GM21786 (cell line): ENCODE measurements around the gene STRN3.

Source experiments
- ATAC-seq: cut with Tn5 transposase; IDR thresholded peaks from one replicate; pipeline ENCODE4 v1.9.1; 2021; ENCODE audit not compliant: unreplicated experiment

STRN3 gene

DNA sequence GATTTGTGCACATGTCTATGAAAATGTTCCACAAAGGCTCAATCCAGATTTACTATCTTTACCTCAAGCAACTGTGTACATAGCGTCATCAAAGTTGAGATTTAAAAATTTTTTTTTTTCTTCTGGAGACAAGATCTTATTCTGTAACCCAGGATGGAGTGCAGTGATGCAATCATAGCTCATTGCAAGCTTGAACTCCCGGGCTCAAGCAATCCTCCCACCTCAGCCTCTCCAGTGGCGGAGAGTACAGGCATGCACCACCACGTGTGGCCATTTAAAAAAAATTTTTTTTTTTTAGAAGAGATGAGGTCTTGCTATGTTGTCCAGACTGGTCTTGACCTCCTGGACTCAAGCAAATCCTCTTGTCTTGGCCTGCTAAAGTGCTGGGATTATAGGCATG lies 149.5 kb downstream of the STRN3 start:
- ATAC-seq = no peak

DNA sequence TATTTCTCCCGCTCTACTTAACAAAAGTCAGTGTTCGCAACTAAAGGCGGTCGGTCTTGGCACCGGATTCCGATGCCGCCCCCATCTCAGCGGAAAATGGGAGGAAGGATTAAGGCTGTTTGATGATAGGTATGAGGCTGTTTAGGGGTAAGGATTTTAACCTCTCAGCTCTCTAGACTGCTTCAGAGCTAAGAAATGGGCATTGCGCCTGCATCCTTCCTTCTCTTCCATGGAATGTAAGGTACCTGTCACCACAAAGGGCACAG lies 150.5 kb downstream of the STRN3 start:
- ATAC-seq = no peak

DNA sequence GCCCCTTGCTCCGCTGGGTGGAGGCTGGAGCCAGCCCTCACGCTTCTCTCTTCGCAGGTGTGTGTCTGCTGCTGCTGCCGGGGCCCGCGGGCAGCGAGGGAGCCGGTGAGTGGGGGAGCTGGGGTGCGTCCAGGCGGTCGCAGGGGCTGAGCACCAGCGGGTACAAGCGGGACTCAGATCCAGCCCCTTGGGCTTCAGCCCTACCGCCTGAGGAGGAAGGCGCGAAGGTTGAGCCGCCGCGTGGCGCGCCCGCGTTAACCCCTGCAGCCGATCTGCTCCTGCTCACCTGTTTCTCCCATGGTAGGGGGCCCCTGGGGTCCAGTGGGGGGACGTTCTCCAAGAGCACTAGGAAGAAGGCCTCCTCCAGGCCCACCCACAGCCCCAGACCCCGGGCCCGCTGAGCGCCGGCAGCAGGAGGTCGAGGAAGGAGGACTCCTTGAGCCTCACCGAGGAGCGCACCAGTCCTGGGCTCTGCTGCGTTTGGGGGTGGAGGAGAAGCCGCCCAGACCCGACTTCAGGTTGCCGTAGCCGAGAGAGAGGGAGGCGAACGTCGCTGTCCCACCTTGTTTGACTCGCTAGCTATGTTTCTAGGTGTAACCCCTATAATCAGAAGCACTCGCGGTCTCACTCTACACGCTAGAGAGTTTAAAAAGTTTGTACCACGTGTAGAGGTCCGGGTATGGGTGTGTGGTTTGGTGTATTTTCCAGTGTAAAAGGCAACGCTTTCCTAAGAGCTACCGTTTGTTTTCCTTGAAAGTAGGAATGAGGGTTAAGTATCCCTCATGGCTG lies 151.0 kb downstream of the STRN3 start:
- ATAC-seq = peak; percentile 26

DNA sequence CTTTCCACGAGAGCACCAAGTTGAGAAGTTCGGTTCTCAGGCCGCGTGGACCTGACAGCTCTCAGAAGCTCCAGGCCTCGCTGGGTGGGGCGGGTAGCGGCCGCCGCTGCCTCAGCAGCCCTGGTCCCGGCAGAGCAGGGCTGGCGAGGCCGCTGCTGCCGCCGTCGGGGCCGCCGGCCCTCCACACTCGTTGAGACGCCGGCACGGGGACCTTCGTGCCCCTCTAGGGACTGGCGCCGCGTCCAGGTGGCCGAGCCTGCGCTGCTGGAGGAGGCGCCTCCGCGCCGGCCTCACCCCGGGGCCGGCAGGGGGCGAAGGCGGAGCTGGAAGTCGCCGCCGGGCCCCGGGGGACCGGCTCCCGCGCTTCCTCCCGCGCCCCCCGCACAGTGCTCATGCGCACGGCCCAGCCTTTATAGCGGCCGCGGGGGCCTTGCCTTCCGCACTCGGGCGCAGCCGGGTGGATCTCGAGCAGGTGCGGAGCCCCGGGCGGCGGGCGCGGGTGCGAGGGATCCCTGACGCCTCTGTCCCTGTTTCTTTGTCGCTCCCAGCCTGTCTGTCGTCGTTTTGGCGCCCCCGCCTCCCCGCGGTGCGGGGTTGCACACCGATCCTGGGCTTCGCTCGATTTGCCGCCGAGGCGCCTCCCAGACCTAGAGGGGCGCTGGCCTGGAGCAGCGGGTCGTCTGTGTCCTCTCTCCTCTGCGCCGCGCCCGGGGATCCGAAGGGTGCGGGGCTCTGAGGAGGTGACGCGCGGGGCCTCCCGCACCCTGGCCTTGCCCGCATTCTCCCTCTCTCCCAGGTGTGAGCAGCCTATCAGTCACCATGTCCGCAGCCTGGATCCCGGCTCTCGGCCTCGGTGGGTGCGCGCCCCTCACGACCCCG lies 151.8 kb downstream of the STRN3 start, which contains the start of gene COCH:
TSS of gene COCH (plus strand) at position 440 of the 879 bp plus-strand sequence. CDS start at position 820, 380 bp downstream.
- ATAC-seq = peak; percentile 65

DNA sequence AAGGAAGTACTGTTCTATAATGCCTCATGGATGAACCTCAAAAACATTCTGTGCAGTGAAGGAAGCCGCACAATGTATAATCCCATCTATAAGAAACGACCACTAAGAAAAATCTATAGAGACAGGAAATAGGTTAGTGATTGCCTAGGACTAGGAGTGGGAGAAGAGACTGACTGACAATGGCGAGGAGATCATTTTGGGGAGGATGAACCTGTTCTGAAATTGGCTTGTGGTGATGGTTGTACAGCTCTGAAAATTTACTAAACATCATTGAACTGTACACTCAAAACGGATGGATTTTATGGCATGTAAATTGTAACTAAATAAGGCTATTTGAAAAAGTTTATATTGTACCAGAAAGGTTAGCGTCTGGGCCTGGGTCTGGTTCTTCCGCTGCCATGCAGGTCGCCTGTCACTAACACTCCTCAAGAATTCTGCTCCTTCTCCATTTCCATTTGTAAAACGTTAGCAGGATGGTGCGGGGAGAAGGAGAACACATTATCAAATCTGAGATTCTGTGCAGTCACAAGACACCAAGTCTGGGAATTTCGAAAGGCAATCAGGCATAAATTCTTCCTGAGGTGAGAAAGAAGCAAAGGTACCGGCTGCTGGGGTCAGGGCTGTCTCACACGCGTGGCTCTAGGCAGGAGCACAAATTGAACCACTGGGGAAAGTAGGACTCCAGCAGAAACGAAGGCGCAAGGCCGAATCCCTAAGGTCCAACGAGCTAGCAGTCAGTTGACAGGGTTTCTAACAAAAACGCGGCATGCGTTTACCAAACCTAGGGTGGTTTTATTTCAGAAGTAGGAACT lies 152.7 kb downstream of the STRN3 start:
- no peak for ATAC-seq

DNA sequence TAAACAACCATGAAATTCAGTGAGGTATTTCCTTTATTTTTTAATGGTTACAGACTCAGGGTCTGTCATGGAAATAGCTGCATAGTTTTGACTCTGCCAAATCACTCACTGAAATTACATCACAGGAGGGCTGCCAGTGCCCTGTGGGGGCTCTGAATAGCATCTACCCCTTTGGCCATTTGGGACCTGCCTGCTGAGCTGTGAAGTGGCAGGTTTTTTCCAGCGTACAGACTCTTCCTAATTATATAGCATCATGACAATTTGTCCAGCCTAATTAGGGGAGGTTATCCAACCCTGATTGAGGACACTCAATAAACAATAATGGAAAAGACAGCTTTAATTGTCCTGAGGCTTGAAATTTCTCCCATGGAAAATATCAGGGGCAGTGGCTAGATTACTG lies 153.6 kb downstream of the STRN3 start:
- ATAC-seq = no peak

DNA sequence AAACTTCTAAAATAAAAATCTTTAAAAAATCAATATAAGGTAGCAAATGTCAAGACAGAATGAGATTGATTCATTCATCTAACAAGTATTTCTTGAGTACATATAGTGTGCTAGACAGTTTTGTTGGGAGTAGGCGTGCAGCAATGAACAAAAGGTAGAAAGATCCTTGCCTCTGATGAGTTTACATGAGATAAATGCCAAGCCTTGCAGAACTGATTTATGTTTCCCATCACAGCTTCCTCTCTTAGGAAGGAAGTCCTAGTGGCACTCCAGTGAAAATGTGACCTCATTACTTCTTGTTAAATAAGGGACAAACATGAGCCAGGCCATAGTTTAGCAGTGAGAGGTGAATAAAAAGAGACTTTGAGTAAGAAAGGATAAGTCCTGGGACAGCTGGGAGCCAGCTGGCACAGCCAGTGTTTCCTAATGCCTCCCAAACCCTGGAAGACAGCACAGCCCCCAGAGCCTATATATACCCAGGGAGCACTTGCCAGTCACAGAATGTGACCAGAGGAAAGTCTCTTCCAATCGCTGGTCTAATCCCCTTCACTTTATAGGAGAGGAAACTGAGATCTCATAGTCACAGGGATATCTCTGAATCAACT lies 156.5 kb downstream of the STRN3 start:
- no peak for ATAC-seq

DNA sequence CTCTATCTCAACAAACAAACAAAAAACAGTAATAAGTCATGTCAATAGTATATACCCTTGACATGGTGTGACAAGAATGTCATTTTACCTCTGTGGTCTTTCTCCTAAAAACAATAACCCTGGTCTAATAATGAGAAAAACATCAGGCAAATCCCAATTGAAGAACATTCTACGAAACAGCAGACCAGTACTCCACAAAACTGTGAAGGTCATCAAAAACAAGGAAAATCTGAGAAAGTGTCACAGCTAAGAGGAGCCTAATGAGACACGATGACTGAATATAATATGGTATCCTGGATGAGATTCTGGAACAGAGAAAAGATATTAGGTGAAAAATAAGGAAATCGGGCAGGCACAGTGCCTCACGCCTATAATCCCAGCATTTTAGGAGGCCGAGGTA lies 157.4 kb downstream of the STRN3 start:
- no peak for ATAC-seq

DNA sequence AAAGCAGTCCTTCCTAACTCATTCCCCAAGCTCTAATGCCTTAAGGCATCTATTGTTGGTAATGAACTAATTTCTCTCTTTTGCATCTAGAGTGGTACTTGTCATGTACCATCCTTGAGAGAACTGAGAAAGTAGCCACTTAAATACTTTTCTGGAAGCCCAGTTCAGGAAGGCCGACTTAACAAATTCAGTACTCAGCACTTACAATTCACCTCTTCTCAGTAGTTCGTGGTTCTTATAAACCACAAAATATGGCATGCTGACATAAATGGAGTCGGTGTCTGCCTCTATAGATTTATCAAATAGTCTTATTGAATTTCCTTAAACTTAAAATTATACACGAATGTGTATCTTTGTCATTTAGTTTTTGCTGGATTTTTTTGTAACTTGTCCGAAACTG lies 161.2 kb downstream of the STRN3 start:
- ATAC-seq = no peak

DNA sequence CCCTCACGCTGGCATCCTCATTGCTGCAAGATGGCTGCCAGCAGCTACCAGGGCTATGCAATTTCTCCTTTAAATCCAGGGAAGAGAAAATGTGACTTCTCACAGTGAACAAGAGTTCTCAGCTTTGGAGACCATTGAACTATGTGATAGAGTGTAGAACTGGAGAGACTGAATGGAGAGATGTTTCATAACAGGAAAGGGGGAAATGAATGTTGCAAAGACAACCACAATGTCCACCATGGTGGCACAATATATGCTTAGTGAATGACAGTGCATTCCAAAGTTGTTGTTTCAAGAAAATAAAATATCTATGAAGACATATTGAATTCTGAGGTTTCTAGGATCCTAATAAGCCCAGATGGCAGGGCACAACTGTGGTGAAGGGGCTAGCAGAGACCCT lies 165.0 kb downstream of the STRN3 start:
- no peak for ATAC-seq

DNA sequence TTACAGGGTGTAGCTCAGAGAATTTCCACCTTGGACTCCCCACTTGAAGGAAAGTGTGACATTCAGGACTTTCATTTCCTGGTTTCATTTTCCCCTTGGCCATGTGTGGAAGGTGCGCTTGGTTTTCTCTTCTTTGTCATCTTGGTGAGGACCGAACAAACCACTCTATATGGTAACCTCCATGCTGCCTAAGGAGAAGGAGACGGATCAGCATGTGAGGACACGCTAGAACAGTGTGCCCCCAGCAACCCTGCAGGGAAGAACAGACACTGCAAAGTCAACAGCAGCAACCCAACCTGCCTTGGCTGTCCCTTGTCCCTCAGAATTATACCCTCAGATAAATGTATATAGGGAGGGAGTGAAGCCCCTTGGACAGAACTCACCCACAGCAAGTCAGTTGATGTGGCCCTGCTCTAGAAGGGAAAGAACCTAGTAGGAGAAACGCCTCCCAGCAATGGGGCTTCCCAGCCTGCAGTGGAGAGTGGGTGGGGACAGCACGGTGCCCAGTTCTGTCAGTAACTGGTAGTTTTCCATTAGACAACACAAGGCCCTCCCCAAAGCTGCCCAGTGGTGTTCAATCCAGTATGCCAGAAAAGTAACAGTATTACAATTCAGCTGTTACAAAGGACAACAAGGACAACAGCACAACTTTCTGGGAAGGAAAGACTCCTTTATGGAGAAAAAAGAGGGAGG lies 170.7 kb downstream of the STRN3 start:
- ATAC-seq = peak; percentile 65

DNA sequence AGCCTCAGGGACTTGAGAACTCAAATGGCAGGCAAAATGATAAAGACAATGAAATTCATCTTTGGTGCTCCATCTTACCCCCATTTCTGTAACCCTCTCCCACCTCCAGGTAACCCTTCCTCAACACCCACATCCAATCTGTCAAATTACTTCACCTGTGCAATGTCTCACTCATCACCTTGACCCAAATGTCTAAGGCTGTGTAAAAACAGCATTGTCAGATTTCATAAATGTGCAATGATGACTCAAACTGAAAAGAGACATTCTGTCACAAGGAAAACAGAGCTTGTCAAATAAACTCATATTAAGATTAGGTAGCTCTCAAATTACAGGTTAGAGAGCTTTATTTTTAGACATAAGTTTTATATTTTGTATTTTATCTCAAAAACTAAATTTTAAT lies 171.7 kb downstream of the STRN3 start:
- ATAC-seq = no peak

DNA sequence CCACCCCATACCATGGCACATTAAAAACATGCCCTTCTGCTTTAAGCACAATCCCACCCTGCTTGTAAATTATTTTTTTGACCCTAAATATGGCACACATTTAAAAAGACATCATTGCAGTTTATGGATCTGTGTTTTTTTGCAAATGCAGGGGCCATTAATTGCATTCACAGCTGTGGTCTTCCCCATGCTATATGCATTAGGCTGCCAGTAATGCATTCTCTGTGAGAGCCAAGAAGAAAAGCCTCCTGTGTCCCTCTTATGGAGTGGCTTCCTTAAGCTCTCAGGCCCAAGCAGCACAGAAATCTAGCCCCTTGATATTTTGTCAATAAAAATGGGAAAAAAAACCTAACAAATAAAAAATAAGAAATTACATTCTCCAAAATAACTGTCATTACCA lies 172.2 kb downstream of the STRN3 start:
- no peak for ATAC-seq

DNA sequence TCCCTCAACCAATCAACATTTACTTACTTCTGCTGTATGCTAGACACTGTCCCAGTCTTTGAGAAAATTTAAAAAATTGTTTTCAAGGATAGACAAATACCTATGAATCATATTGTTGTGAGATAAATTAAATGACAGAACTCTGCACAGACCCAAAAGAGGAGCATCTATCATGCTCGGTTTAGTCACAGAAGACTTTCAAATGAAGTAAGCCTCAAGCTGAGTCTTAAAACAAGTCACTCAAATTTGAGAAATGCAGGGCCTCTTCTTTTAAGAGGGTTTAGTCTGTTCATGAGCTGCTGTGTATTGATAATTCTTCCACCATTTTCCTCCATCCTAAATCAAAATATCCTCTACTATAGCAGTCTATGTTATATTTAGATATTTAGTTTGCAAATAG lies 176.2 kb downstream of the STRN3 start:
- no peak for ATAC-seq

DNA sequence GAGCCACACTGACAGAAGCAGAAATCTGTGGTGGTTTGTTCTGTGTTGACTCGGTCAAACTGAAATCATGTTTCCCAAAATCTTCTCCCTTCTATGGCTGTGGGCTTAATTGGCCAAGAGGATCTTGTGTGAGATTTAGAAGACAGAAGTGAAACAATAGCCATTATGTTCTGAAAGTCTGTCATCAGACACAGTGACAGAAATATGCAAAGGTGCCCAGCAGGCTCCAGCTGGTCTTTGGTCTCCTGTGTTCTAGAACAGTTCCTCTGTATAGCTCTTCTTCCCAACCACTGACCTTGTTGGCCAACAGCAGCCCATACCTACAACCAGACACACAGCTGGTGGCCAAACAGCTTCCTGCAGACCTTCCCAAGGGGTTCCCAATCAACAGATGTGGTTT lies 176.8 kb downstream of the STRN3 start:
- peak; percentile 91 for ATAC-seq

DNA sequence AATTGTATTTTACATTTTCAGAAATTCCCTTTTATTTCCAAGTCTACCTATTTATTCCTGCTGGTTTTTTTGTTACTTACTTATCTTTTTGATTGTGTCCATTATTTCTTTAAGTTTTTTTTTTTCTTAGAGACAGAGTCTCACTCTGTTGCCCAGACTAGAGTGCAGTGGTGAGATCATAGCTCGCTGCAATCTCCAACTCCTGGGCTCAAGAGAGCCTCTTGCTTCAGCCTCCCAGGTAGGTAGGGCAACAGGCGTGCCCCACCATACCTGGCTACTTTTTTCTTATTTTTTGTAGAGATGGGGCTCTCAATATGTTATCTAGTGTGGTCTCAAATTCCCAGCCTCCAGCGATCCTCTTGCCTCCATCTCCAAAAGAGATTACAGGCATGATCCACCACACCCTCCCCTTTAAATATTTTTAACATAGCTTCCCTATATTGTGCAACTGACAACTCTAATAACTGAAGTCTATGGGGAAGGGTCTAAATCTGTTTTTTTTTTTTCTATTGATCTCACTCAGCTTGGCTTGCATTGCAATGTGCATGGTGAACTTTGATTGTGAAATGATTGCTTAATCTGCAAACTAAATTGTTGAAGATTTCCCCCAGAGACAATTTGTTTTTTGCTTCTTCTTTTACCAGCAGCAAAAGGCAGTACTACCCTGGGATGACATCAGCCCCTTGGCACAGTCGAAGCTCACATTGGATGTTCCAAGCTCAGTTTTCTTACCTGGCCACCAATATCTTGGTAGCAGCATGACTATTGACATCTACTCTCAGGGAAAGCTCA lies 177.5 kb downstream of the STRN3 start:
- ATAC-seq = no peak
